H1 (cell line): ENCODE data around the gene EPYC. TPM values are rescaled to one million over a fixed set of nuclear protein-coding genes. Genes with fewer than 3 reads are reported as not detected.

ENCODE experiments used
- CTCF ChIA-PET: fragments of 300-600 bp; sonication (Branson Sonifier 250); formaldehyde crosslinking; loops from one replicate; lab custom pipeline; 2021; ENCODE audit not compliant: partially characterized antibody; lab: Charles Lee
- POLR2A ChIA-PET: fragments of 300-600 bp; sonication (Branson Sonifier 250); formaldehyde crosslinking; loops from one replicate; lab custom pipeline; 2021; ENCODE audit warnings: inconsistent platforms; ENCODE audit not compliant: partially characterized antibody; lab: Charles Lee
- DNase-seq, 2 experiments: peaks; one replicate each; pipeline versions ENCODE4 v3.0.0 to v3.0.0-alpha.2; 2010 to 2022; ENCODE audit warnings: low spot score in 2 of 2, low read depth in 1 of 2, mixed read lengths in 1 of 2
- FAIRE-seq: peaks from 2 replicates; lab custom pipeline; 2011; peaks lifted over from hg19 to GRCh38; lab: Jason Lieb, UNC
- H2AFZ ChIP-seq: 2 replicates; pipeline ENCODE4 v1.8.1; 2012; ENCODE audit warnings: low read length, inconsistent platforms
- H2AK5ac ChIP-seq: 2 replicates; pipeline ENCODE4 v1.6.1; 2013; ENCODE audit warnings: low read depth, low read length
- H2BK120ac ChIP-seq: replicated peaks from 2 replicates; pipeline ENCODE3; 2013; ENCODE audit warnings: low read depth, low read length, inconsistent platforms
- H2BK12ac ChIP-seq: 2 replicates; pipeline ENCODE4 v1.6.1; 2013; ENCODE audit warnings: low read depth, low read length
- H2BK15ac ChIP-seq: 2 replicates; pipeline ENCODE4 v1.6.1; 2013; ENCODE audit warnings: low read length
- H2BK20ac ChIP-seq: 2 replicates; pipeline ENCODE4 v1.6.1; 2013; ENCODE audit warnings: low read length
- H2BK5ac ChIP-seq: 2 replicates; pipeline ENCODE4 v1.6.1; 2013; ENCODE audit warnings: low read depth, low read length
- H3K14ac ChIP-seq: 2 replicates; pipeline ENCODE4 v1.6.1; 2013; ENCODE audit warnings: inconsistent platforms; ENCODE audit not compliant: insufficient read length
- H3K18ac ChIP-seq: 2 replicates; pipeline ENCODE4 v1.6.1; 2013; ENCODE audit warnings: low read length; ENCODE audit errors: extremely low read depth
- H3K23ac ChIP-seq: 2 replicates; pipeline ENCODE4 v1.6.1; 2013; ENCODE audit warnings: inconsistent platforms; ENCODE audit not compliant: insufficient read length
- H3K23me2 ChIP-seq: 2 replicates; pipeline ENCODE4 v1.6.1; 2013; ENCODE audit warnings: low read depth, low read length
- H3K27ac ChIP-seq: 2 replicates; pipeline ENCODE4 v1.6.1; 2011; ENCODE audit warnings: low read depth, low read length, inconsistent platforms
- H3K27me3 ChIP-seq, 4 experiments: replicated peaks in 1 of 4; 1 replicate in 1 of 4; 2 replicates in 3 of 4; pipeline versions ENCODE4 v1.6.1 to v1.8.1; 2011 to 2013; ENCODE audit warnings: low read length in 3 of 4, mild to moderate bottlenecking in 3 of 4, inconsistent platforms in 2 of 4, mixed read lengths in 2 of 4, moderate library complexity in 1 of 4; ENCODE audit not compliant: control insufficient read depth in 3 of 4, insufficient read depth in 3 of 4; ENCODE audit errors: extremely low read depth in 1 of 4
- H3K36me3 ChIP-seq, 4 experiments: 2 replicates each; pipeline versions ENCODE4 v1.6.1 to v1.8.1; 2011 to 2013; ENCODE audit warnings: mild to moderate bottlenecking in 4 of 4, low read length in 3 of 4, moderate library complexity in 2 of 4, control low read depth in 1 of 4, inconsistent platforms in 1 of 4; ENCODE audit not compliant: insufficient read depth in 4 of 4, control insufficient read depth in 2 of 4
- H3K4ac ChIP-seq: replicated peaks from 2 replicates; pipeline ENCODE3; 2013; ENCODE audit warnings: low read length, low read depth, mixed read lengths, inconsistent platforms; ENCODE audit not compliant: insufficient read length
- H3K4me1 ChIP-seq, 4 experiments: replicated peaks in 1 of 4; 1 replicate in 1 of 4; 2 replicates in 3 of 4; pipeline versions ENCODE4 v1.6.1 to v1.8.1; 2011 to 2013; ENCODE audit warnings: low read length in 3 of 4, inconsistent platforms in 2 of 4, mixed read lengths in 1 of 4; ENCODE audit not compliant: insufficient read depth in 4 of 4, control insufficient read depth in 3 of 4
- H3K4me2 ChIP-seq, 2 experiments: 2 replicates each; pipeline versions ENCODE4 v1.6.1 to v1.8.1; 2011 to 2013; ENCODE audit warnings: low read depth in 2 of 2, low read length in 2 of 2, control low read depth in 1 of 2, inconsistent platforms in 1 of 2, mild to moderate bottlenecking in 1 of 2; ENCODE audit not compliant: insufficient read depth in 1 of 2
- H3K4me3 ChIP-seq, 4 experiments: fragments of 200-600, 300-600 bp in 1 of 4; sonication (generic), shearing (Covaris generic), sonication (Bioruptor Twin) in 1 of 4; 2 replicates each; pipeline versions ENCODE4 v1.5.1 to v1.8.1; 2011 to 2016; ENCODE audit warnings: low read length in 4 of 4, low read depth in 3 of 4, control low read depth in 2 of 4, inconsistent platforms in 2 of 4, mild to moderate bottlenecking in 2 of 4, mixed read lengths in 1 of 4, moderate library complexity in 1 of 4; ENCODE audit not compliant: insufficient read depth in 2 of 4; ENCODE audit errors: extremely low read depth in 1 of 4
- H3K56ac ChIP-seq: replicated peaks from 2 replicates; pipeline ENCODE3; 2013; ENCODE audit warnings: low read depth, mild to moderate bottlenecking, mixed read lengths, low read length, inconsistent platforms; ENCODE audit not compliant: insufficient read length
- H3K79me1 ChIP-seq: 2 replicates; pipeline ENCODE4 v1.6.1; 2013; ENCODE audit warnings: low read depth, low read length, control low read depth
- H3K79me2 ChIP-seq, 2 experiments: 2 replicates each; pipeline versions ENCODE4 v1.6.1 to v1.8.1; 2012 to 2013; ENCODE audit warnings: low read length in 2 of 2, mild to moderate bottlenecking in 2 of 2, inconsistent platforms in 1 of 2; ENCODE audit not compliant: insufficient read depth in 2 of 2, control insufficient read depth in 1 of 2
- H3K9ac ChIP-seq, 4 experiments: replicated peaks in 1 of 4; 1 replicate in 1 of 4; 2 replicates in 3 of 4; pipeline versions ENCODE4 v1.6.1 to v1.8.1; 2011 to 2013; ENCODE audit warnings: low read depth in 3 of 4, low read length in 3 of 4, control low read depth in 2 of 4, mild to moderate bottlenecking in 2 of 4, moderate library complexity in 2 of 4, inconsistent platforms in 1 of 4; ENCODE audit errors: extremely low read depth in 1 of 4
- H3K9me3 ChIP-seq, 2 experiments: 2 replicates each; pipeline versions ENCODE4 v1.6.1 to v1.8.1; 2012 to 2013; ENCODE audit warnings: mild to moderate bottlenecking in 2 of 2, moderate library complexity in 2 of 2, control low read depth in 1 of 2, inconsistent platforms in 1 of 2, low read depth in 1 of 2, low read length in 1 of 2, mixed read lengths in 1 of 2; ENCODE audit not compliant: insufficient read depth in 2 of 2
- H4K20me1 ChIP-seq, 2 experiments: replicated peaks in 1 of 2; 2 replicates each; pipeline versions ENCODE3 to v1.8.1; 2011 to 2013; ENCODE audit warnings: inconsistent platforms in 2 of 2, low read length in 2 of 2, mild to moderate bottlenecking in 1 of 2; ENCODE audit not compliant: insufficient read depth in 2 of 2, control insufficient read depth in 1 of 2
- H4K5ac ChIP-seq: 2 replicates; pipeline ENCODE4 v1.6.1; 2013; ENCODE audit warnings: low read length, low read depth, mixed read lengths, inconsistent platforms; ENCODE audit not compliant: insufficient read length
- H4K8ac ChIP-seq: 2 replicates; pipeline ENCODE4 v1.8.0; 2013; ENCODE audit warnings: mild to moderate bottlenecking, moderate library complexity, low read length, inconsistent platforms; ENCODE audit not compliant: insufficient read depth; ENCODE audit errors: extremely low read depth
- H4K91ac ChIP-seq: replicated peaks from 2 replicates; pipeline ENCODE3; 2013; ENCODE audit warnings: low read length, mixed read lengths, inconsistent platforms; ENCODE audit not compliant: insufficient read length
- ATF2 ChIP-seq: IDR thresholded peaks from 2 replicates; pipeline ENCODE4 v1.6.1; 2012; ENCODE audit warnings: low read length, inconsistent platforms
- ATF3 ChIP-seq: IDR thresholded peaks from 2 replicates; pipeline ENCODE4 v1.6.1; 2011; ENCODE audit warnings: low read depth, mild to moderate bottlenecking, low read length; ENCODE audit not compliant: insufficient read depth
- BACH1 ChIP-seq: IDR thresholded peaks from 2 replicates; pipeline ENCODE4 v1.6.1; 2012; ENCODE audit warnings: low read length, improper control_type of control experiment
- BRCA1 ChIP-seq: IDR thresholded peaks from 2 replicates; pipeline ENCODE4 v1.6.1; 2012; ENCODE audit warnings: low read depth, low read length, improper control_type of control experiment
- CBX5 ChIP-seq: fragments of 300-800, 300-1000 bp; sonication (generic); IDR thresholded peaks from 2 replicates; pipeline ENCODE4 v1.7.1; 2016; ENCODE audit warnings: antibody characterized with exemption, low read length, low read depth
- CBX8 ChIP-seq: fragments of 300-800, 300-1000 bp; sonication (generic); IDR thresholded peaks from 2 replicates; pipeline ENCODE4 v1.7.1; 2016; ENCODE audit warnings: low read depth, low read length, borderline replicate concordance
- CHD2 ChIP-seq: IDR thresholded peaks from 2 replicates; pipeline ENCODE4 v1.6.1; 2012; ENCODE audit warnings: low read length, improper control_type of control experiment
- FOSL1 ChIP-seq: IDR thresholded peaks from 2 replicates; pipeline ENCODE4 v1.6.1; 2011; ENCODE audit warnings: mild to moderate bottlenecking, low read depth, low read length, moderate library complexity; ENCODE audit not compliant: insufficient read depth
- HDAC6 ChIP-seq: IDR thresholded peaks from one replicate; pipeline ENCODE4 v1.7.1; 2012; ENCODE audit warnings: low read depth, mild to moderate bottlenecking, inconsistent platforms, low read length, moderate library complexity
- KDM5A ChIP-seq: fragments of 200-600 bp; IDR thresholded peaks from 2 replicates; pipeline ENCODE4 v1.7.1; 2012; ENCODE audit warnings: mild to moderate bottlenecking, low read length, inconsistent platforms, mixed read lengths
- POLR2AphosphoS5 ChIP-seq: IDR thresholded peaks from 2 replicates; pipeline ENCODE4 v1.6.1; 2011; ENCODE audit warnings: low read depth, low read length
- RAD21 ChIP-seq, 2 experiments: IDR thresholded peaks in 1 of 2; conservative IDR thresholded peaks in 1 of 2; 2 replicates each; pipeline ENCODE4 v1.6.1; 2011; ENCODE audit warnings: low read depth in 2 of 2, low read length in 2 of 2, improper control_type of control experiment in 1 of 2, inconsistent platforms in 1 of 2, mild to moderate bottlenecking in 1 of 2, moderate library complexity in 1 of 2
- RXRA ChIP-seq: IDR thresholded peaks from 2 replicates; pipeline ENCODE4 v1.6.1; 2011; ENCODE audit warnings: low read depth, mild to moderate bottlenecking, low read length, moderate library complexity; ENCODE audit not compliant: insufficient read depth
- WGBS, 2 experiments: shearing (Covaris generic) in 1 of 2; methylation state at CpG; one replicate each; pipeline versions ENCODE4 v1.1.6 to v1.1.7; 2013 to 2015; ENCODE audit warnings: low lambda C conversion rate in 2 of 2, mixed read lengths in 2 of 2, inconsistent platforms in 1 of 2, low coverage in 1 of 2, missing lambda C conversion rate in 1 of 2; ENCODE audit not compliant: insufficient replicate concordance in 2 of 2, insufficient coverage in 1 of 2, insufficient read length in 1 of 2; ENCODE audit errors: extremely low coverage in 1 of 2, missing lambda C conversion rate in 1 of 2; 5-methylcytosine and 5-hydroxymethylcytosine counted together
- polyA plus RNA-seq, 7 experiments: library from polyadenylated mRNA; depleted of rRNA in 3 of 7; stranded (reverse) in 5 of 7; unstranded in 2 of 7; fragments of >200 nt in 5 of 7; fragments of 200-250 nt in 2 of 7; gene quantifications; 1 replicate in 5 of 7; 2 replicates in 1 of 7; 4 replicates in 1 of 7; pipeline versions ENCODE4 v1.2.1 to v1.2.3, GENCODE V29; 2011 to 2013; ENCODE audit warnings: missing spikeins in 2 of 7, mixed read lengths in 2 of 7
- total RNA-seq: library from RNA; stranded (reverse); fragmentation: NEBNext Ultra II Directional; extraction: Animal tissue kit (Norgen Biotek cat#: 25700); gene quantifications from 2 replicates; pipeline ENCODE4 v1.2.1, GENCODE V29; 2021

EPYC gene
- total and polyA plus RNA-seq, 2 of the 8 experiments (the other 6 are each of a cell fraction or from before 2014, with no cell fraction given), result not detected

GRCh38 chr12:91017043-91017442, 12.3 kb upstream of the EPYC start:
- H3K27ac ChIP-seq, result no peak overlapping the region
- H3K4me2 ChIP-seq, result no peak overlapping the region
- no peaks in the 10 kb centered on the region for H3K23me2 ChIP-seq
- H4K5ac ChIP-seq, result no peak overlapping the region
- TF ChIP-seq ATF2 (no peak), CBX8 (no peak), RAD21 (IDR thresholded peaks at IDR 0.05 in 1 of 2, conservative IDR thresholded peaks at IDR 0.05 in 1 of 2; ENCODE audit: low read depth in 2 of 2, low read length in 2 of 2) (no peak), CHD2 (no peak), CBX5 (no peak), KDM5A (no peak), BACH1 (no peak), POLR2AphosphoS5 (no peak), FOSL1 (no peak), RXRA (no peak), BRCA1 (no peak), HDAC6 (no peak), ATF3 (no peak)
- no peak overlapping the region for H3K9ac ChIP-seq
- no peaks in the 10 kb centered on the region for H4K20me1 ChIP-seq
- no peak overlapping the region for H4K91ac ChIP-seq
- H3K79me2 ChIP-seq, result no peaks in the 10 kb centered on the region
- H4K8ac ChIP-seq, result no peak overlapping the region
- CTCF ChIA-PET, result no interaction called here
- H2AFZ ChIP-seq, result no peak overlapping the region
- POLR2A ChIA-PET, result no interaction called here
- no peaks in the 10 kb centered on the region for H3K4me1 ChIP-seq
- H2BK12ac ChIP-seq, result no peak overlapping the region
- DNase-seq (no peak), FAIRE-seq (no peak)
- no peak overlapping the region for H2BK5ac ChIP-seq
- no peaks in the 10 kb centered on the region for H3K27me3 ChIP-seq
- no peak overlapping the region for H3K18ac ChIP-seq
- no peaks in the 10 kb centered on the region for H3K79me1 ChIP-seq
- 96% methylated on average over 1 of the region's 1 CpG; no CpG with 5 or more reads in 1 of the 2 experiments for WGBS, 2 experiments
- H3K4ac ChIP-seq, result no peak overlapping the region
- H3K4me3 ChIP-seq, result no peak overlapping the region
- no peak overlapping the region for H2BK120ac ChIP-seq
- H3K14ac ChIP-seq, result no peak overlapping the region
- H3K36me3 ChIP-seq, result no peaks in the 10 kb centered on the region
- no peak overlapping the region for H3K56ac ChIP-seq
- H3K9me3 ChIP-seq, result 0 out of 4 replicates have a peak, but pooled peaks cover 0 to 3% of the 10 kb centered on the region in 2 experiments
- H2BK15ac ChIP-seq, result no peak overlapping the region
- H2BK20ac ChIP-seq, result no peak overlapping the region
- H2AK5ac ChIP-seq, result no peak overlapping the region
- H3K23ac ChIP-seq, result no peak overlapping the region
